ENCODE measurements around the gene USP10.

The USP10 gene

GRCh38 chr16:84780544-84781376 is 81.0 kb downstream of the USP10 start:
- ChIA-PET POLR2A (no interaction called here), CTCF (interaction anchor here (1.0 to 1.6 kb wide), 3 partner anchors 26 to 171 kb away, joined by 3 to 4 read pairs (median 3); no protein-coding TSS in a partner anchor)
- no peak for DNase-seq (ENCODE audit: low read depth, low spot score)
- H3K4me3 ChIP-seq (ENCODE audit: low read depth, low read length), result no peak overlapping the region
- TF ChIP-seq CTCF (IDR thresholded peaks at IDR 0.05; ENCODE audit: insufficient read depth, low read length, missing control alignments), result no peak

- H3K4me3 ChIP-seq (ENCODE audit: low read depth, low read length), result no peak overlapping the region
- ChIA-PET CTCF (interaction anchor here (1.1 kb wide), 1 partner anchor 170 kb away, joined by 3 read pairs; no protein-coding TSS in a partner anchor), POLR2A (interaction anchor here (0.6 kb wide), 1 partner anchor 52 kb away, joined by 3 read pairs; no protein-coding TSS in a partner anchor)
- TF ChIP-seq CTCF (IDR thresholded peaks at IDR 0.05; ENCODE audit: insufficient read depth, low read length, missing control alignments), result no peak
- DNase-seq (ENCODE audit: low read depth, low spot score), result no peak
These were observed 83.0 kb downstream of the USP10 start for GRCh38 chr16:84782846-84783245.

GRCh38 chr16:84785843-84786581 is 86.2 kb downstream of the USP10 start:
- ChIA-PET CTCF (interaction anchor here (0.8 to 1.5 kb wide), 3 partner anchors 9 to 184 kb away, joined by 3 read pairs; no protein-coding TSS in a partner anchor), POLR2A (interaction anchor here (0.6 kb wide), 2 partner anchors 34 to 221 kb away, joined by 3 read pairs; partner anchors contain the start of gene CRISPLD2)
- H3K4me3 ChIP-seq (ENCODE audit: low read depth, low read length), result no peak overlapping the region
- TF ChIP-seq CTCF (IDR thresholded peaks at IDR 0.05; ENCODE audit: insufficient read depth, low read length, missing control alignments), result no peak
- no peak for DNase-seq (ENCODE audit: low read depth, low spot score)

- TF ChIP-seq CTCF (IDR thresholded peaks at IDR 0.05; ENCODE audit: insufficient read depth, low read length, missing control alignments), result no peak
These were observed 86.9 kb downstream of the USP10 start for GRCh38 chr16:84786605-84787262.

GRCh38 chr16:84787263-84787622 is 87.4 kb downstream of the USP10 start:
- H3K4me3 ChIP-seq (ENCODE audit: low read depth, low read length), result no peak overlapping the region
- DNase-seq (ENCODE audit: low read depth, low spot score), result no peak
- ChIA-PET POLR2A (no interaction called here), CTCF (interaction anchor here (2.0 kb wide), 1 partner anchor 33 kb away, joined by 4 read pairs; no protein-coding TSS in a partner anchor)
- TF ChIP-seq CTCF (IDR thresholded peaks at IDR 0.05; ENCODE audit: insufficient read depth, low read length, missing control alignments), result no peak

More at GRCh38 chr16:84786605-84787262, 86.9 kb downstream of the USP10 start:
- ChIA-PET CTCF (interaction anchor here (1.2 to 2.0 kb wide), 2 partner anchors 32 to 184 kb away, joined by 3 to 4 read pairs; no protein-coding TSS in a partner anchor), POLR2A (interaction anchor here (0.6 kb wide), 1 partner anchor 33 kb away, joined by 3 read pairs; the partner anchor contains the start of gene CRISPLD2)
- H3K4me3 ChIP-seq (ENCODE audit: low read depth, low read length), result no peak overlapping the region
- DNase-seq (ENCODE audit: low read depth, low spot score), result no peak

All from AG04449 (cell line).